Activated CD4-positive, alpha-beta T cell treated with anti-CD3 and anti-CD28 coated beads, Interleukin-2, amount 50 U/mL, for 48 hours (primary cell): ENCODE data around the gene PLXNC1.

Experiments used
- DNase-seq, 2 experiments: peaks; one replicate each; pipeline ENCODE4 v3.0.0-alpha.2; 2020

The PLXNC1 gene

DNA sequence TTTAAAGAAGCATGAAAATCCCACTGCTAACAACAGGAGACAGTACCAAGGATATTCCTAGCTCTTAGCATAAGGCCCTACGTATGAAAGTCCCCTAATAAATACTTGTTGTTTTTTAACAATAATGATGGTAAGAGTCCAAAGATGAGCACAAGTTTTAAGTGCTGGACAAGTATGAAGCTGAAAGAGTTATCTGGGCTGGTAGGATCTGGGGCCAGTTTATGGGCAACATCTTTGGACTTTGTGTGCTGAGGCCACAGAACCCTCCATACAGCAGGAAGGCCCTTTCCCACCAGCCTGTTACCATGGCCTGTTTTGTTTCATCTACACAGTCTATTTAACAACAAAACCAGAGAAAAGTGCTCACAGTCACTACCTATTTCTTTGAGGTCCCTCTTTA, 12.5 kb upstream of the PLXNC1 start:
- no peak for DNase-seq

DNA sequence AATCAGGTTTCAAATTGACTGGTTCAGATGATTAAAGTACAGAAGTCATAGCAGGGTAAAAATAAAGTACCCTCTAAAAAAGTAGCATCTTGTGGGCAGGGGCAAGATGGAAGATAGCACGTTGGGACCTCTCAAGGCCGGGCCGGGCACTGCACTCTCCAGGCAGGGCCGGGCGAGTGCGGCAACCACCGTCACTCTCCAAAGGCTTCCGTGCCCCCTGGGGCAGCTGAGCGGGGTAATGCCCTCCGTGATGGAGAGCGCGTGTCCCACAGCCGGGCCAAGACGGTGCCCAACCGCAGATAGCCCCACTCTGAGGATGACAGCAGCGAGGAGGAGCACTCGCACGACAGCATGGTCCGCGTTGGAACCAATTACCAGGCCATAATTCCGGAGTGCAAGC, 8.6 kb upstream of the PLXNC1 start:
- no peak for DNase-seq

DNA sequence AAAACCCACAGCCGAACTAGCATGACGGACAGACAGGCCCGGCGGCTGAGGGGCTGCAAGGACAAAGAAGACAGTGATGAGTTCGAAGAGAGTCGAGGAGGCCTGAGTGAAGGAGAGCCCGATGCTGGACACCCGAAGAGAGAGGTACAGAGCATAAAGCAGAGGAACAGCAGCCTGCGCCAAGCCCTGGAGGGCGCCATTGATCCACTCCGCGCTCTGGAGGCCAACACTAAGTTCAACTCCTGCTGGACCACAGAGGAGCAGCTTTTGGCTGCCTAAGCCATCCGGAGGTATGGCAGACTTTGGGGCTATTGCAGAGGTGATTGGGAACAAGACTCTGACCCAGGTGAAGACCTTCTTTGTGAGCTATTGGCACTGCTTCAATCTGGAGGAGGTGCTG, 7.8 kb upstream of the PLXNC1 start:
- peak; percentile 62 to 71 for DNase-seq

DNA sequence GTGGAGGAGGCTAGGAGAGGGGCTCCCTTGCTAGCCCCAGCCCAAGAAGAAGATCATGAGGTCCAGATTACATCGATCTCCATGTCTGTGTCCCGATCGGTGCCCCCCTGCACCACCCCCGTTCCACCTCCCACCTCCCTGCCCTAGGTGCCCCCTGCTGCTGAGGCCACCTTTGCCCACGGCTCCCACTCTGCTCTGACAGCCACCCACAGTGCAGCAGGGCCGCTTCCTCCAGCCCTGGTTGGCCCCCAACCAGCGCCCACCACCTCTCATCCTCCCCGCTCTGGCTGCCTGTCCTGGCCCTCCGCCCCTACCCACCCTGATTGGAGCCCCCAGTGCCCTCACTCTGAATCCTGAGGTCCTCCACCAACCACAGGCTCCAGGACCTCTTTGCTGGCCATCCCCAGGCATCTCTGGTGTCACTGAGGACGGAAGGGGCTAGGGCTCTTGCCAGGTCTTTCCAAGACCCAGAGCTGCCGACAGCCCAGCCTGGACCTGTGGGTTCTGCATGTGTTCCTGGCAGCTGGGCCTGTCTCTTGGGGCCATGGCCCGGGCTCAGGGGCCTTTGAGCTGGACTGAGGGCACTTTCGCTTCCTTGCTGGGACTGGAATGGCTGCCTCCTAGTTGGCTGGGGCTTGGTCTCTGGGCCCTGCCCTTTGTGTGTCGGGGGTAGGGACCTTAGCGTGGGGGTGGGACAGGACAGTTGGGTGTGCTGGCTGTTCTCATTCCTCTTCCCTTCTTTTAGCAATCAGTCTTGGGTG, 7.2 kb upstream of the PLXNC1 start:
- DNase-seq, result no peak

DNA sequence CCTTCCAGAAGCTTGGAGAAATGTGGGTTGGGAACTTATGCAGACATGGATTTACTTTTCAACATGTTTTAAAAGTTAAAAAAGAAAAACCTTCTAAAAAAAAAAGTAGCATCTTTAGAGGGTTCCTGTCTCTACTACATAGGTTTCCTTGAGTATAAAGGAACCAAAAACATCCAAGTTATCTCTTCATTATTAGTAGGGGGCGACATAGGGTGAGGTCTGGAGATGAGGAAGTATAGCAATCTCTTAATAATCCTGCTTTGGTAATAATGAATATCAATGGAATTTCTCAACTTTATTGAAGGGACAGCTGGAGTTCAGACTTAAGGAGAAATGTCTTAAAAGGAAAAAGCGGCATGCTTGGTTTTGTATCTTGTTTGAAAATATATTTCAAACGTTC, 6.5 kb upstream of the PLXNC1 start:
- DNase-seq, result no peak

DNA sequence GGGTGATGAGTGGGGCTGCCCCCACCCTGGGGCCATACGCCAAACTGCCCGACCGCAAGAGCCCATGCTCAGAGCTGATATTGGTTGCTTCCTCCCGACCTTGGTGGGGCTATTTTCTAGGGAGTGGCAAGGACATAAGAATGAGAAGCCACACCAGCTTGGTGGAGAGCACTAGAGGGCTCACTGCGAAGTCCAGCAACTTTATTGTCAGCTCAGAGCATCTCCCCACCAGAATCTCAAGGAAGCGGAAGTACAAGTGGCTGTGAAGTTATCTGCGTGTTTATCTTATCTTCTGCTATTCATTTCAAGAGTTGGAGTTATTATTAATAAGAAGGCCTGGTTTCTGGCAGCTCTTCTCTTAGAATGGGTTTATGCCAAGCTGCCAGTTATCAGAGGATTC, 4.9 kb upstream of the PLXNC1 start:
- no peak for DNase-seq

DNA sequence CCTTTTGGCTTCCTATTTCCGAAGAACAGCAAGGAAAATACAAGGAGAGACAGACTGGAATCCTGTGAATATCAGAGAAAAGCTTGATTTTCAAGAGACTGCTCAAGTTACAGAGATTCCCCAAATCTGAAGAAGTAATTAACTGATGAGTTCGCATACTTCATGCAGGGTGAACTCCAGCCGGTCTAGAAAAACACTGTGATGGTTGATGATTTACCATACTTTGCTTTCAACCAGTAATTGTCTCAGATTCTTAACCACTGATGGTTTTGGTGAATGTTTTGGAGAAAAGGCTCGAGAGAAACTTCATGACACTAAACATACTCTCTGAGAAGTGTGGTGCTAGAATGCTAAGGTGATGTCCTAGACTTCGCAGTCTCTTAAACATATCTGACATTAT, 4.4 kb upstream of the PLXNC1 start:
- no peak for DNase-seq

DNA sequence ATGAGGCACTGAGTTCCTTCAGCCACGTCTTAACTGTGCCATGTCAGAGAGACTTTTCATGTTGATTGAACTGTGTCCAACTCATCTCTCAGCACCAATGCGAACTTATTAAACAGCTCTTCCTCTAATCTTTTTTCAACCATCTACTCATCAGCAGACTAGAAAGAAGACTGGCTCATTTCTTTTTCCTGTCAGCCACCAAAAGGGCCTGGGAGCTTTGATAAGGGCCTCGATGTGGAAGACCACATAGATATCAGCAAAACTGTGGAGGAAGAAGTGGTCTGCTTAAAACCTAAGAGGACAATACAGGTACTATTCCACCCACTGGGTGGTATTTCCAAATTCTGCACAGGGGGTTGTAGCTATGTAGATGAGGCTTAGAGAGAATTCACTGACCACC, 3.6 kb upstream of the PLXNC1 start:
- DNase-seq, result no peak

DNA sequence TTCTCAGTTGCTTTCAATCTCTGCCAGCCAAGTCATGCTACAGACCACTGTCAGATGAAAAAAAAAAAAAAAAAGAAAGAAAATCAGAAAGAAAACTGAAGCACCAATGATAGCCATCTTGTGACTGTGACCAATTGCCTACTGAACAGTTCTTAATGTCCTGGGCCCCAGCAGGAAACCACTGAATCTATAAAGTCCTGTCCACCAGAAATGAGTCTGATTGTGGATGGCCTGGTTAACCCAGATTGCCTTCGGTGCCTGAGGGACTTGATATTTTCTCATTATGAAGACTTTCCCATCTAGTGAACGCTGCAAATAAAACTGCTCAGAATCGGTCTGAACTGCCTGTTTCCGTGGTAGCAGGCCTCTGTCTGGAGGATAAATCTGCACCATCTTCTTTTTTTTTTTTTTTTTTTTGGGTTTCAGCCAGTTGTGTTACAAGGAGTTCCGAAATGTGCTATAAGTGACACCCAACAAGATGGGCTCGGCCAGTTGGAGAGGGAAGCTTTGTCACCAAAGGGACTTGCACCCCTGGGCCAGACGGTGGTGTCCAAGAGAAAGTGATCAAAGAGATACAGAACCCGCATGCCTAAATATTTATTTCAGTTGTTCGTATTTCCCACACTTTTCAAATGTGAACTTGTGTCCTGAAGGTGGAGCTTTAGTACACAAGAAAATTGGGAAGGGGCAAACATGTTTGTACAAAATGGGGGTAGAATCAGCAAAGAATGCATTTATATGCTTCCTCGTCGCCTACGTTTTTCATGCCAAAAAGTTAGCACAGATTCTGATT, 3.0 kb upstream of the PLXNC1 start:
- DNase-seq, result no peak

DNA sequence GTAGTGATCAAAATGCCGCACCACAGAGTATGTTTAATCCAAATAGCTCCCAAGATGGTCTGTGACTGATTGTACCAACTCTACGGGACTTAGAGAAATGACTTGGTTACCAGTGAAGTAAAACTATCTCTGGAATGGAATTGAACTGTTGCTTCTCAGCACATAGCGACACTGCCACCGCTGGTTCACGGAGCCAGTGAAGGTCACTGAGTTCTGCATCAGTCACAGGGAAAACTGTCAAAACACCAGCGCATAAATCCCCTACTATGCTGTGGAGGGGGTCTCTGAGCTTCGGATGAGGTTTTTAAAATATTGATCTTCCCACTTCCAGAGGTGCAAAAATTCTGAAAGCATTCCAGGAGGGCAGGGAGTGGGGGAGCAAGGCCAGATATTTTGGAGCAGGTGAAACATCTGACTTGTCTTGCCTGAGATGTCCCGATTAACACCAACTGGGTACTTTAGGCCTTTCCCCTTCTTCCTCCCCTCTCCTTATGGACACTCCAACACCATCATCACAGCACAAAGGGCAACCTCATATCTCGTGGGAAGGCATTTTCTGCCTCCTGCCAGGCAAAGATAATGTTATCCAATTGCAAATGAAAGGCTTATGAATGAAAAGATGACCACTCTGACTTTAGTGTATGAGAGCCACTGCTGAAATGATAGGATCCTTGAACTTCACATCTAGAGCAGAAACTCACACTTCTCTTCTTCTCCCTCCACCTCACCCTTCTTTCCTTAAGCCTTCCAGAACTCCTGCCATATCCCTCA, 2.0 kb upstream of the PLXNC1 start:
- no peak for DNase-seq

DNA sequence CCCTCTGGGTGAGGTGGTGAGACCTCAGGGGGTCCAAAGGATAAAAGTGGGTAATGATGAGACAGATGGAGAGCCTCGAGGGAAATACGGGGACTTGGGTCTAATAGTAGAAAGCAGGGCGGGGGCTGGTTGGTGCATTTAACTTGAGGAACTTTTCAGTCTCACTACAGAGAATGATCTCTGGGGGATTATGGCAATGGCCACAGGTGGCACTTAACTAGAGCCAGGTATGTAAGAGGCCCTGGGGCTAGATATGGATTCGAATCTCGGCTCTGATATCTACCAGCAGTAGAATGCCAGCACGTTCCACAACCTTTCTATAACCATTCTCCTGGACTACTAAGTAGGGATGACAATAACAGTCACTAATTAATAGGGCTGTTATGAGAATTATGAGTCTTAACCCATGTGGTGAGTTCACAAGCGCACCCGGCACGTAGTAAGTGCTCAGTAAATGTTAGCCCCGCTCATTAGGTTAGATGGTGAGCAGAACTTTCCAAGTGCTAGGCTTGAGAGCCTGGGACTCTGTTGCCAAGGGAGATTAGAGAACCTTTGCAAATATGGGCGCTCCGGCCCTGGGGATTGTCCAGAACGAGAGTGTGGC, 888 bp upstream of the PLXNC1 start:
- DNase-seq, result no peak

DNA sequence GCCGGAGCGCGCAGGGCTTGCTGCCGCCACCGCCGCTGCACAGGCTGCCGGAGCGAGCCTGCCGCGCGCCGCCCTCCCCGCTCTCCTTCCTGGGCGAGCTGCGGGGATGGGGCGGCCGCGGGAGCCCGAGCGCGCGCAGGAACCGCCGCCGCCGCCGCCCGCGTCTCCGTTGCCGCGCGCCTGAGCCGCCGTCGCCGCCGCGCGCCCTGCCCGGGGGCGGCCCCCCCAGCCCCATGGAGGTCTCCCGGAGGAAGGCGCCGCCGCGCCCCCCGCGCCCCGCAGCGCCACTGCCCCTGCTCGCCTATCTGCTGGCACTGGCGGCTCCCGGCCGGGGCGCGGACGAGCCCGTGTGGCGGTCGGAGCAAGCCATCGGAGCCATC, 352 bp downstream of the PLXNC1 start:
- DNase-seq, result no peak

DNA sequence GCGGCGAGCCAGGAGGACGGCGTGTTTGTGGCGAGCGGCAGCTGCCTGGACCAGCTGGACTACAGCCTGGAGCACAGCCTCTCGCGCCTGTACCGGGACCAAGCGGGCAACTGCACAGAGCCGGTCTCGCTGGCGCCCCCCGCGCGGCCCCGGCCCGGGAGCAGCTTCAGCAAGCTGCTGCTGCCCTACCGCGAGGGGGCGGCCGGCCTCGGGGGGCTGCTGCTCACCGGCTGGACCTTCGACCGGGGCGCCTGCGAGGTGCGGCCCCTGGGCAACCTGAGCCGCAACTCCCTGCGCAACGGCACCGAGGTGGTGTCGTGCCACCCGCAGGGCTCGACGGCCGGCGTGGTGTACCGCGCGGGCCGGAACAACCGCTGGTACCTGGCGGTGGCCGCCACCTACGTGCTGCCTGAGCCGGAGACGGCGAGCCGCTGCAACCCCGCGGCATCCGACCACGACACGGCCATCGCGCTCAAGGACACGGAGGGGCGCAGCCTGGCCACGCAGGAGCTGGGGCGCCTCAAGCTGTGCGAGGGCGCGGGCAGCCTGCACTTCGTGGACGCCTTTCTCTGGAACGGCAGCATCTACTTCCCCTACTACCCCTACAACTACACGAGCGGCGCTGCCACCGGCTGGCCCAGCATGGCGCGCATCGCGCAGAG, 873 bp downstream of the PLXNC1 start:
- DNase-seq, result peak; percentile 43 to 53

DNA sequence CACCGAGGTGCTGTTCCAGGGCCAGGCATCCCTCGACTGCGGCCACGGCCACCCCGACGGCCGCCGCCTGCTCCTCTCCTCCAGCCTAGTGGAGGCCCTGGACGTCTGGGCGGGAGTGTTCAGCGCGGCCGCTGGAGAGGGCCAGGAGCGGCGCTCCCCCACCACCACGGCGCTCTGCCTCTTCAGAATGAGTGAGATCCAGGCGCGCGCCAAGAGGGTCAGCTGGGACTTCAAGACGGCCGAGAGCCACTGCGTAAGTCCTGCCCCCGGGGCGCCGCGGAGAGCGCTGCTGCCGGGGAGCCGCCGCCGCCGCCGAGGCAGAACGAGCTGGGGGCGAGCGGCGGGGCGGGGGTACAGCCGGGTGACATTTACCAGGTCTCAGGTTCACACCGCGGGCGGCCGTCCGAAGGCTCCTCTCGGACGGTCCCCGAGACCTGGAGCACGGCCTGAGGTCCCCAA, 1.4 kb downstream of the PLXNC1 start:
- DNase-seq, result peak; percentile 32 to 46

DNA sequence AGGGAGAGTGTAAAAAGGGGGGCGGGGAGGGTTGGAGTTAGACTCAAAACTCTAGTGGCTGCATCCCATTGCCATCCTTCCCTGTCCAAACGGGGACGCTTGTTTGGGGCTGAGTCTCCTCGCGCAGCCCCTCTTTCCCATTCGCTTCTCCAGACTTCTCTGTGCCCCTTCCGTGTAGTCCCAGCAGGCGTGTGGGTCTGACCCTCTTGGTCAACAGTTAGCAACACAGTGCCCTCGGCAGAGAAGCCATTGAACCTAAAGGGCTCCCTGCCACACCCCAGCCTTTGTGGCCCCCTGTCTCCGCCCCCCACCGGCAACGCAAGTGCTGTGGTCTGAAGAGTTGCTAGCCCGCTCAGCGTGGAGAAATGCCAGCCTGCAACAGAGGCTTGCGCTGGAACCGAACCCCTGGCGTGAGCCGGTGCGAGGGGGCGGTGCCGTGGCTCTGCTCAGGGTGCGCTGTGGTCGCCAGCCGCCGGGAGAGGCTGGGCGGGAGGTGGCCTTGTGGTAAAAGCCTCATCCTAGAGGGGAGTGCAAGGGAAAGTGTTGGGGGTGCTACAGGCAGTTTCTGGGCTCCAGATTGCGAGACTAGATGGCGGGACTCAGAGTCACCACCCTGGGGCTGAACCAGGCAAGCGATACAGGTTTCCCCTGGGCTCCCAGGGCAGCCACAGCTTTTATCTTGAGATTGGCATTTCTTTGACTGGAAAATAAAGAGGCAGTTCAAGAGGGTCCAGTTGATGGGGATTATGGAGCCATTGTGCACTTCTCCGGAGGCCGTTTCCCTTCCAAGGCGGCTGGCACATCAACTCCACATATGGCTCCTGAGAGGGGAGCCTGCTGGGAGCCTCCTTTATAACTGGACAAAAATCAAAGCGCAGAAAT, 2.1 kb downstream of the PLXNC1 start:
- DNase-seq, result peak; percentile 38 to 56

DNA sequence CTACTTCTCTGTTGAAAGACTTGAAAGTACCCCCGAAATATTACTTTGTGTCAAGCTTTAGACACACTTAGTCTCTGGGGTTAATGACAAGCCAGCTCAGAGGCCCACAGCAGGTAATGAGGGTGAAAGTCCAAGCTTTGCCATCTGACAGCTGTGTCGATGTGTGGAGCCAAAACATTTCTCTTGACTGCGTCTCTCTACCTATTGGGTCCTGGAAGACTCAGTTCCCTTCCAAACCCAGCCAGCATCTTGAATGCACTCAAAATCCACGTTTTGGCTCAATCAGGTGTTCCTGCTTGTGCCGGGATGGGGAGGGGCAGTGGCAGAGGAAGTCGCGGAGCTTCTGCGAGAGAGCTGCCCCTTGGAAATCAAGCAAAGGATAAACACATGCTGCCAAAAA, 3.2 kb downstream of the PLXNC1 start:
- no peak for DNase-seq

DNA sequence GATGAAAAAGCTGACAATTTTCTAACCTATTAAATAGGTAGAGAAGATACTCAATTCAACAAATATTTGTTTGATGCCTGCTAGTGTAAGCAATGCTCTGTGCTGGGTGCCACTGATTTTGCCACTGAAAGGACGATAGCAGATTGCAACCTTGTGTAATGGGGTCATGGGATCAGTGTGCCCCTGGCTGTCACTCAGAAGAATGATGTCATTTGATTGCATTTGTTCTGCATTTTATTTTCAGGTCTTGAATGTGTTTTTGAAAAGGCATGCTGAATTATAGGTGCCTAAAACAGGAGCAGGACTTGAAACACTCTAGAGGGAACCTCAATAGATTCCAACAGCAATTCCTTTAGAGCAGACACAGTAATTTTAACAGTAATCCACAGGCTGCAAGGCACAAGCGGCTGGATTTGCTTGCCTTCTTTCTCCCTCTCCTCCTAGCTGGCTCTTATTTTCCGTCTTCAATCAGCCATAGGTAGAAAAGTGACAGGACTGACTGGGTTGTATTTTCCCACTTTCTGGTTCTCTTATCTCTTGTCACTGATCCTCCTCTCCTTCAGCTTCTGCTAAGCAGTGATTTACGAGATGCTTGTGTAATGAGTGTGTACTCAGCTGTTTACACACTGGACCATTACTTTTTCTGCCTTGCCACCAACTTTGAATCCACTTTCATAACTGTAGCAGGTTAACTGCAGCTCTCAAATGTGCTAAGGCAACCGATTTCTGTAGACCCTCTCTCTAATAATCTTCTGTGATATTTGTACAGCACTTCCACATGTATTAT, 4.1 kb downstream of the PLXNC1 start:
- no peak for DNase-seq

DNA sequence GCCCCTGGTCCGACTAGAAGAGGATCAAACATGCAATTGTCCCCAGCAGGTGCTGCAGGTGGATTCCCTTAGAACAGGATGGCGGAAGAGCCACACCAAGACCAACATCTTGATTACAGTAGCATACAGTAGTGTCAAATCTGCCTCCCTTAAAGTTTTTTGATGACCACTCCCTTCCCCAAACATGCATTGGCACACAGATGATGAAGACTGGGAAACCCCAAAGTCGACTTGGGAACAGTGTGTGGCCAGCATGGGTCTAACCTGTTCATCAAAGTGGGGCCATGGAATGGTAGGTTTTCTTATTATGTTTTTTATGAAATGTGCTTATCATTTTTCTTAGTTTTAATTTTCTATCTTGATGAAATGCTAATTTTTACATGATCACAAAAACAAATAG, 8.8 kb downstream of the PLXNC1 start:
- no peak for DNase-seq

DNA sequence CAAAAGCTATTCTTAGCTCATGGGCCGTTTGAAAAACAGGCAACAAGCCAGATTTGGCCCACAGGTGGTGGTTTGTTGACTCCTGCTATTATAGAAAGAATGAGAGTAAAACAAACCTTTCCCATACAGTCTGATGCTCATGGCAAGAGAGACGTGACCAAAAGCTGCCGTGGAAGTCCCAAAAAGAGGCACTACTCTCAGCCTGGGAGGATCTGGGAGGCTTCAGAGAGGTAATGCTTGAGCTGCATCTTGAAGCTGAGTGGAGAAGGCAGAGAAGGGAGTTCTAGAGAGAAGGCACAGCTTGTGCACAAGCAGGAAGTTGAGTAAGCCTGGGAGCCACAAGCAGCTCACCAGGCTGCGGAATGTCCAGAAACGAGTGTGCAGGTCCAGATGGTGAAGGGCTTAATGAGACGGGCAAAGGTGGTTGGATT, 9.6 kb downstream of the PLXNC1 start:
- DNase-seq, result no peak

DNA sequence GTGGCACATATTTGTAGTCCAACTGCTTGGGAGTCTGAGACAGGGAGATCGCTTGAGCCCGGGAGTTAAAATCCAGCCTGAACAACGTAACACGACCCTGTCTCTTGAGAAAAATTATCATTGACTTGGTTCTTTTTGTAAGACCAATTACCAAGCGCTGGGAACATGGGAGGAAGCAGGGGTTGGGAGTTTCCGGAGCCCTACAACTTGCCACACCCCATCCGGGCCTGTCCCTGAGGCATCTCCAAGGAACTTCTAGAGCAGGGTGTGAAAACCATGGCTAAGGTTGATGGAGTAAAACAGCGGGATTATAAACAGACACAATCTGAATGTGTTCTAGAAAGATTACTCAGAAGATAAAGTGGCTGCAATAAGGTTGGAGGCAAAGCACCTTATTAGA, 10.3 kb downstream of the PLXNC1 start:
- no peak for DNase-seq

DNA sequence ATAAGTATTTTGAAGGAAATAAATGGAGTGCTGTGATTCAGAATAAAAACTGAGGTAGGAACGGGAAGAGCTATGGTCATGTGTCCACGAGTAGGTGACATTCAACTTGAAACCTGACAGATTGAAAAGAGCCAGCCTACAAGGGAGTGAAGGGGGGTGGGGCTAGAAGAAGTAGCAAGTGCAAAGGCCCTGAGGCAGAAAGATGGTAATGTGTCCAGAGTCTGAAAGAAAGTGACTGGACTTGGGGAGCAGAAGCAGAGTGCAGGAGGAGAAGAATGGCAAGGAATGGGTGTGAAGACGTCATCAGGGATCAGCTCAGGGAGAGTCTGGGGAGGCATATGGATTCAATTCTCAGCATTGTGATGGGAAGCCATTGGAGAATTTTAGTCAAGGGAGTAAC, 13.7 kb downstream of the PLXNC1 start:
- DNase-seq, result no peak
